HG03045 (cell line): ENCODE data around the gene NUP210.
"Not testable (repeated sequence)": the region's sequence is repeated elsewhere in the genome, so short reads cannot be mapped to it uniquely, and the experiment has no call there.

ENCODE experiments used
- ATAC-seq: cut with Tn5 transposase; IDR thresholded peaks from one replicate; pipeline ENCODE4 v1.9.1; 2021; ENCODE audit warnings: mild to moderate bottlenecking, moderate library complexity; ENCODE audit not compliant: unreplicated experiment

NUP210 gene

DNA sequence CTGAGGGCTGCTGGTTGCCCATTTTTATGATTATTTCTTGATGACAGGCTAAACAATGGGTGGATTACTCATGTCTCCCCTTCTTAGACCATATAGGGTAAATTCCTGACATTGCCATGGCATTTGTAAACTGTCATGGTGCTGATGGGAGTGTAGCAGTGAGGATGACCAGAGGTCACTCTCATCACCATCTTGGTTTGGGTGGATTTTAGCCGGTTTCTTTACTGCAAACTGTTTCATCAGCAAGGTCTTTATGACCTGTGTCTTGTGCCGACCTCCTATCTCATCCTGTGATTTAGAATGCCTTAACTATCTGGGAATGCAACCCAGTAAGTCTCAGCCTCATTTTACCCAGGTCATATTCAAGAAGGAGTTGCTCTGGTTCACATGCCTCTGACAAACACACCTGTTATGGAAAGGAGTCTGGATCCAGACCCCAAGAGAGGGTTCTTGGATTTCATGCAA is 10.3 kb upstream of the NUP210 start:
- ATAC-seq: not testable (repeated sequence)

DNA sequence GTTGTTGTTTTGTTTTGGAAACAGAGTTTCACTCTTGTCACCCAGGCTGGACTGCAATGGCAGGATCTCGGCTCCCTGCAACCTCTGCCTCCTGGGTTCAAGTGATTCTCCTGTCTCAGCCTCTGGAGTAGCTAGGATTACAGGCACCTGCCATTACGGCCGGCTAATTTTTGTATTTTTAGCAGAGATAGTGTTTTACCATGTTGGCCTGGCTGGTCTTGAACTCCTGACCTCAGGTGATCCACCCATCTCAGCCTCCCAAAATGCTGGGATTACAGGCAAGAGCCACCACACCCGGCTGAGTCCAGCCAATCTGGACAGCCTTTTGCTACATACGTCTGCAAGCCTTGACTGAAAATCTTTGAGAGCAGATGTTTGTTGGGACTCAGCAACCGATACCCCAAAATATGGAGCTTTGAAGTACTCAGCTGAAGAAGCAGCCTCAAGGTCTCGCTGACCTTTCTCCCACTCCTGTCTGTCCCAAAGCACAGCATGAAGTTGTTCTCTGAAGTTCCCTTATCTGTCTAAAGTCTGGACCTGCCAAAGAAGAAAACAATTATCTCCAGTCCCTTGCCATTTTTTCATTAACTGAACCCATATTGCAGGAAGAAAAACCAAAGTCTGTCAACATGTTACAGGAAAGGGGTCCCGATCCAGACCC is 9.6 kb upstream of the NUP210 start:
- ATAC-seq: no peak

DNA sequence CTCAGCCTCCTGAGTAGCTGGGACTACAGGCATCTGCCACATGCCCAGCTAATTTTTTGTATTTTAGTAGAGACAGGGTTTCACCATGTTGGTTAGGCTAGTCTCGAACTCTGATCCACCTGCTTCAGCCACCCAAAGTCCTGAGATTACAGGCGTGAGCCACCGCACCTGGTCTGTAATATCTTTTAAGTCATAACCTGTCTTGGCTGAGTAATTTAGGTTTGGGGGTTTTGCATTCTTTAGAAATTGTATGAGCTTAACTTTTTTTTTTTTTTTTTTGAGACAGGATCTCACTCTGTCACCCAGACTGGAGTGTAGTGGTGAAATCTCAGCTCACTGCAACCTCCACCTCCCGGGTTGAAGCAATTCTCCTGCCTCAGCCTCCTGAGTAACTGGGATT is 8.6 kb upstream of the NUP210 start:
- ATAC-seq: not testable (repeated sequence)

DNA sequence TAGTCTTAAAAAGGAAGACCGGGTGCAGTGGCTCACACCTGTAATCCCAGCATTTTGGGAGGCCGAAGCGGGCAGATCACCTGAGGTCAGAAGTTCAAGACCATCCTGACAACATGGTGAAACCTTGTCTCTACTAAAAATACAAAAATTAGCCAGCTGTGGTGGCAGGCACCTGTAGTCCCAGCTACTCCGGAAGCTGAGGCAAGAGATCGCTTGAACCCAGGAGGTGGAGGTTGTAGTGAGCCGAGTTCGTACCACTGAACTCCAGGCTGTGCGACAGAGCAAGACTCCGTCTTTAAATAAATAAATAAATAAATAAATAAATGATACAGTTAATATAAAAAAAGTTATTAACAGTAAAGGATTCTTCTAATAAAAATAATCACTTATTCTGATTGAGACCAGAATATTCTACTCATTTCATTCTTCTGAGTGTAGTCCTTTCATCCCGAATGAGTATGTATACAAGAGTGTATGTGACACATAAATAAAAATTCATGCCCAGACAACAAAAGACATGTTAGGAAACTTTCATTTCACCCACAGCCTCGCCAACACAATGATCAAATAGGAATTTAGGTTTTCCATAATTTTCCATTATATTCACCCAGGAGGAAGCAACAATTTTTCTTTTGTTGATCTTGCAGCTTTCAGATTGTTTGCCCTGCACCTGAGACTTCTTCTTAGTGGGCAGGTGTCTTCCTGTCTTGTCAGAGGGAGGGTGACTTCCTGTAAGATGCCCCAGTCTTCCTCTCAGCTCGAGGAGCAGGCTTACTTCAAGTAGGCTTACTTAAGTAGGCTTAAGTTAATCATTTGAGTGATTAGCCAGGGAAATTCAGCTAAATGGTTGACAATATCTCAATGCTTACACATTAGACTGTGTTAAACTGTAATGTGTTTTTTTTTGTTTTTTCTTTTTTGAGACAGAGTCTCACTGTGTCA is 7.8 kb upstream of the NUP210 start:
- no peak for ATAC-seq

DNA sequence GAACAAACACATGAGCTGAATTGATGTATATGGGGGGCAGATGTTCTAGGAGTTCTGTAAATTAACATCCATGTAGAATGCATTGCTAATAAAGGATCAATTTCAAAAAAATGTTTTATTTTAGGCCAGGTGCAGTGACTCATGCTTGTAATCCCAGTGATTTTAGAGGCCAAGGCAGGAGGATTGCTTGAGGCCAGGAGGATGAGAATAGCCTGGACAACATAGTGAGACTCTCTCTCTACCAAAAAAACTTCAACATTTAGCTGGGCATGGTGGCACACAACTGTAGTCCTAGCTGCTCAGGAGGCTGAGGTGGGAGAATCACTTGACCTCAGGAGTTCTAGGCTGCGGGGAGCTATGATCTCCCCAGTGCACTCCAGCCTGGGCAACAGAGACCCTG is 6.5 kb upstream of the NUP210 start:
- no peak for ATAC-seq

DNA sequence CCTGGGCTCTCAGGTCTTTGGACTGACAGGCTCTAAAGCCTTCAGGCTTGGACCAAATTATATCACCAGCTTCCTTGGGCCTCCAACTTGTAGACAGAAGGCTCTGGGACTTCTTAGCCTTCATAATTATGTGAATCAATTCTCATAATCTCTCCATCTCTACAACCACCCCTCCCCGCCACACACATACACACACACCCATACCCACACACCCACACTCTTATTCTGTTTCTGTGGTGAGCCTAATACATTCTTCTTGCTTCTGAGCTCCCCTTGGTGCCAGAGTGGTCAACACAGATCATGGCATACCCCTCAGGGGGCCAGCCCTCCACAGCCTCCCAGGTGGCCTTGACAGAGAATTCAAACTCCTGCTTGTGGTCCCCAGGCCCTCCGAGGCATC is 5.6 kb upstream of the NUP210 start:
- ATAC-seq: no peak

DNA sequence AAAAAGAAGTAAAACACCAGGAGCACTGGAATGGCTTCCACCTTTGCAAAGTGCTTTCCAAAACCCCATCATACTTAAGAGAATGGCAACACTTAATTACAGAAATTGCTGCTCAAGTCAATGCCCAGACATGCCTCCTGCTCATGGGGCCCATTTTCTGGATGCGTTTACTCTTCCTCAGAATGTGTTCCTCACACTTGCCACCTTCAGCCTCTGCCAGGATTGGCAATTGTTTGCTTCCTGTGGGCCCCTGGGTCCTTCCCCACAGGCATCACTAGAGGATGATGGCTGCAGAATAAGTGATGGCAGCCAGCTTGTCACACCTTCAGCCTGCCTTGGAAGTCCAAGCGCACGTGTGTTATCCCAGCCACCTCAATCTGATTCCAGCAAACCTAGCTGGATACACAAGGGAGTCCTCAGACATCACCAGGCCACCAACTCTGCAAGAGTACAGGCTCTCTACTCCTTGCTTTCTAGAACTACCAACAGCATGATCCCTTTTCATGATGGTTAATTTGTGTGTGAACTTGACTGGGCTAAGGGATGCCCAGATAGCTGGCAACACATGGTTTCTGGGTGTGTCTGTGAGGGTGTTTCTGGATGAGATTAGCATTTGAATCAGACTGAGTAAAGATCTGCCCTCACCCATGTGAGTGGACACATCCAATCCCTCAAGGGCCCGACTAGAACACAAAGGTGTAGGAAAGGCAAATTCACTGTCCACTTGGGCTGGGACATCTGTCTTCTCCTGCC is 4.9 kb upstream of the NUP210 start:
- no peak for ATAC-seq

DNA sequence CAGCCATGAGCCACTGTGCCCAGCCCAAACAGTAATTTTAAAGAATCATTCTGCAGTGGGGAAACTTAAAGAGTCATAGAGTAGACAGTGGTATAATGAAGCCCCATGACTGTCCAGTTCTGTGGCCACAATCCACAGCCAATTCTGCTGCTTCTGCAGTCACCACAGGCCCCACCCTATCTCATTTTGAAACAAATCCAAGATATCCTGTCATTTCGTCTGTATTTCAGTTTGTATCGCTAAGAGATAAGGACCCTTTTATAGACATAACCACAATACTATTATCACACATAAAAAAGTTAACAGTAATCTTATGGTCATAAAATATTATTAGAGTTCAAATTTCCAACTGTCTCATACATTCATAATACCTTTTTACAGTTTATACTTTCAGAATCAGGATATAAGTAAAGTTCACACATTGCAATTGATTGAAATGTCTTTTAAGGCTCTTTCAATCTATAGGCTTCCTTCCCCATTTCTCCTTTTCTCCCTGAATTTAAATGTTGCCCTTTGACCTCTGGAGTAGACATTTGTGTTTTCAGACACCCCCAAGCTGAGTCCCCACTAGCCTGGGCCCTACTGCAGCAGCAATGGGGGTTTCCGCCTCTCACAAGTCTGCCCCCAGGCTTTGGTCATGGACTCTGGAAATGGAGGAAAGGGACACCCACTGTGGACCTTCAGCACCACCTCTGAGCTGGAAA is 4.2 kb upstream of the NUP210 start:
- no peak for ATAC-seq

DNA sequence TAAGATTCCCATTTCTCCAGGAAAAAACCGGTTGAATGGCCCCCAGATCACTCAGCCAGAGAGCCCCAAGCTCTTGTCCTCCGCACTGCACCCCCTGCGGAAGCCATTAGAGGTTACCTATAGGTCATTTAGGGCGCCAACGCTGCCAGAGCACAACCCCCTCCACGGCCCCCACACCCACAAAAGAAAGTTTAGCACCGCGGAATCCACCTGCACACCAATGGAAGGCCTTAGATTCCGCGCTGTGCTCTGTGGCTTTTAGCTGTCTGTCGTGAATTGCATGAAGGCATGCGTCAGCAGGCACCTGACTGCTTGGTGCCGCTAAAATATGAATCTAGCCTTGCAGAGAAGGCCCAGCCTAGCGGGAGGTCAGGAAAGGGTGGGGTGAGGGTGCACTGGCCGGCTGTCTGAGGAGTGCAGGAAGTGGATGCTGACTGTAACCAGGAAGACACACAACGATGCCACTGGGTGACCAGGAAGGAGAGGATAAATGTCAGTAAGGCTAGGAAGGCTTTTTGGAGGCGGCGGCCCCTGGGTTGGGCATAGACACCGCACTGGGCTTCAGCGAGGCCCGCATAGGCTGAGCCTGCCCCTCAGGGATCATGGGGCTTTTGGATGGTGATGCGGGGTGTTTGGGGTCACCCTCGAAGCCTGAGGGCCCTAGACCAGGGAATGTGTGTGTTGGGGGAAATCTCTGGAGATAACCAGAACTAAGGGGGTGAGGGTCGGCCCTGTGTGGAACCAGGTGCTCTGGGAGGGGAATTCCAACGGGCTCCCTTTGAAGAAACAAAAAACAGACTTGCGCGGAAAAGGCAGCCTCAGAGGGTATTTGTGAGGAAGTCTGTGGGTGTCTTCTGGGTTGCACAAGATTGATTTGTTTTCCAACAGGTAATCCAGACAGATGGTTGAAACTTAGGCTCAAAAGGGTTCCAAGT is 976 bp upstream of the NUP210 start:
- peak; percentile 30 for ATAC-seq

DNA sequence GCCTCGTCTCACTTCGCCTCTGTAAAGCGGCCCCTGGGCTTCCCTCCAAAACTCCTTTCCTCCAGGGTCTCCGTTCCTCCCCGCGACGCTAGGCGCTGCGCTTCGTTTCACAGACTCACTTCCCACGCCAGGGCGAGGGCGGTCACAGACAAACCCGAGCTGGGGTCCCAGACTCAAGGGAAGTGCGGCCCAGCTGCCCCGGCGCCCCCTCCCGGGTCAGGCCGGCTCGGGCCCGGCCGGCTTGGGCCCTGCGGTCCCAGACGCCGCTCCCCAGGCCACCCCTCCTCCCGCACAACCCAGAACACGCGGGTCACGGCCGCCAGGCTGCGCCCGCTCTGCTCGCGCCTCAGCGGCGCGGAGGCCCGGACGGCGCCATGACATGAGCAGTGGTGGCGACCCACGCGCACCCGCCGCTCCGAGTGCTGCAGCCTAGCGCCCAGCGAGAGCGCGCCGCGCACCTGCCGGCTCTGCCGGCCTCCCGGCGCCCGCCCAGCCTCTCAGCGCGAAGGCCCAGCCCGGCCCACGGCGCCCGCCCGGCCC is 547 bp downstream of the NUP210 start:
- ATAC-seq: peak; percentile 44

DNA sequence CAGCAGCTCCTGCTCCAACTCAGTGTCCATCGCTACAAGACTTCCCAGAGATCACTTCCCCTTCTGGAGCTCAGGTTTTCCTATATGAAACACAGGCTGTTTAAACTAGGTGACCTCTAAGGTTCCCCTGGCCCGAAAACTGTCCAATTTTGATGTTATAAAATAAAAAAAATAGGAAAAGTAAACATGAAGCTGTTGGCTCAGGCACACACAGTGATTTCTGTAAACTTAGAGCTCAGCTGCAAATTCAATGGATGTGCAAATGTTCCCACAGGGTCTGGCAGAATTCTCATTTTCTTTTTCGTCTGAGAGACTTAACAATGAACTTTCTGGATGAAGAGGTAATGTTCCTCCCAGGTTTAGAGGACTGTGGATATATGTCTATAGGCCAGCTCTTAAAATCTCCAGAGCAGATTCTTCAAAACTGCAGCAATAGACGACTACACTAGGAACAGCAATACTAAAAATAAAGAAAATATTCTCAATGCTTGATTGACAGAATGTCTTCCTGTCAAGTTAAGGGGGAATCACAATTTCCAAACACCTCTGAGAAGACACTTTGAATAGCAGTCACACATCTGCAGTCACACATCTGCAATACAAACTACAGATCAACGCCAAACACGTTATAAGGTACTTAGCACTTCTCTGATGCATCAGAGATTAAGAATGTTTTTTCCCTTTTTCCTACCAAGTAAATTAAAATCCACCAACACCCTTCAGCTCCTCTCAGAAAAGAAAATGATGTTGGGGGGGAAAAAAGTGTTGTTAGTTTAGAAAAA is 2.8 kb downstream of the NUP210 start:
- no peak for ATAC-seq

DNA sequence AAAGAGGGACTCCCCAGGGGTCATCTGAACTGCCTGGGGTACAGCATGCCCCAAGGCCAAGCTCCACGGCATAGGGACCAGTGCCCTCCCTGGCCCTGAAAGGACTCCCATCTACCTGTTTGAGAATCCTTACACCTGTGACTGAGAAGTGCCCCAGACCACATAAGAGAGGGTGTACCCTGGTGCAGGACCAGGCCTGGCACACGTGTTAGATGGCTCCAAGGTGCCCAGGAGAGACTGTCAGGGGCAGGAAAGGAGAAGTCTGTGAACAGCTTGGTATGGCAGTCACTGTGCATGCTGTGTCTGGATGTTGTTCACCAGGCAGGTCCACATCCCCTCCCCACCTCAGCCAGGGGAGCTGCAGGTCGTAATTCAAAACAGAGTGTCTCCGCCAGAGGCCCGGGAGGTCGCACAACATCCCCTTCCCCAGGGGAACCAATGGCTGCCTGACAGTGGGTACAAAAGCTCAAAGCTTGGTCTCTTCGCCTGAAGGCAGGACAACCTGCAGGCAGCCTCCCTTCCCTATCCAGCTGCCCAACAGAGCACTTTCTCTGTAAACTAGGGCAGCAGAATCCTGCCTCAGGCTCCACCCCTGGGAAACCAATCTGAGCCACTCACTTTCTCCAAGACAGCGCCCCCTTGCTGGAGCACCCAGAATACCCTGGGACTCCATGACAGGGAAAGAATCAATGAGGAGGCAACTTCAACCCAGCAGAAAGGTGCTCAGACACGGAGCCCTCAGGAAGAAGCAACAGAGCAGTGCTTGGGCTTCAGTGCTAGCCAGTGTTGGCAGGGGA is 3.9 kb downstream of the NUP210 start:
- ATAC-seq: no peak

DNA sequence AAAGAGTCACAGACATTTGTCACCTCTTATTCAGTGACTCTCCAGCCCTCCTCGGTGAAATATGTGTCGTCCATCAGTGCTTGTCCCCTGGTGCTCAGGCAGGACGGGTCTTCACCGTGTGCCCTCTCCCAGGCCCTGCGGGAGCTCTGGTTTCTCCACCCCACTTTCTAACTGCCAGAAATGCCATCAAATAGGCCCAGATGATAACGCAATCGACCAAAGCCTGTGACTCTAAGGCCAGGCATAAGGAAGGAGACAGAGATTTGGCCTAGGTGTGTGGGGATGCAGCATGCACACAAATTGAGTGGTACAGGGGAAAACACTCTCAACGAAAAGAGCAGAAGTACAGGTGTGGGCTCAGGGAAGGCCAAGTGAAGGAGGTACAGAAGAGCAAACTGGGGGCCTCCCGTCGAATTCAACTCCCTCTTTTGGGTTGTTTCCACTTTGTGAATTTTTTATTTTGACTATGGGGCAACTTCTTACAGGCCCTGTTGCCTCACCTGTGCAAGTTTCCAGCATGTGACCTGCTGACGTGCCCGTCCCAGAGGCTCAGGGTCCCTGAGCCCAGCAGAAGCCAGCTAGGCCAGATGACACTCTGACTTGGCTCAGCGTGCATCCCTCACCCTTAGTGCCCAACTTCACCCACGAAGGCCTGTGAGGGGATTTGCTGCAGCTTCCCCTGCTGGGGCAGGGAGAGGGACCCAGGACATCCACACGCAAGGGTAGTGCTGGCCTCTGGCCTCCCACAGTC is 4.7 kb downstream of the NUP210 start:
- no peak for ATAC-seq

DNA sequence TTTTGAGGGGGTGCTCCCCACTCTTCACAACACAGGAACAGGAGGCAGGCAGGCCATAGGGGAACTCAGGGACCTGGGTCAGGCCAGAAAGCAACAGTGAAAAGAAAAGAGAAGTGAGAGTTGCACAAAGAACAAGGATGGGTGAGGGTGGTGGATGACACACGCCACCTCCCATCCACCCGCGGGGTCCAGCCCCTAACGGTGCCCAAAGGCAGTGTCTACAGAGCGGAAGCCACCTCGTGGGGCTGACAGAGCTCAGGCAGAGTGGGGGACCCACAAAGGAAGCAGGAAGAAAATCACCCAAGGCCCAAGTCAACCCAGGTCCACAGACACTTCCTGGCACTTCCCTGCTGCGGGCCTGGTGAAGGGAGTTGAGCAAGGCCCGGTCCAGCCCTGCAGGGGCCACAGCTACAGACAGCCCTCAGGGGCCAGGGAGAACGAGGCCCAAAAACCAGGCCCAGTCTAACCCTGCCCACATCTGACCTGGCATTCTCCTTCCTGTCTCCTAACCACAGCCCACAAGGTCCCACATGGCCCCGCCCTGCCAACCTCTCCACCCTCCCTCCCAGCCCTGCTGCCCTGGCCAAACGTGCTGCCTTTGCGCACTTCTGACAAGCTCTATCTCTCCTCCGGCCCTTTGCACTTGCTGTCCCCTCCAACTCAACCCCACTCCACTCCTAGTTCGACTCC is 5.9 kb downstream of the NUP210 start:
- ATAC-seq: peak; percentile 90

DNA sequence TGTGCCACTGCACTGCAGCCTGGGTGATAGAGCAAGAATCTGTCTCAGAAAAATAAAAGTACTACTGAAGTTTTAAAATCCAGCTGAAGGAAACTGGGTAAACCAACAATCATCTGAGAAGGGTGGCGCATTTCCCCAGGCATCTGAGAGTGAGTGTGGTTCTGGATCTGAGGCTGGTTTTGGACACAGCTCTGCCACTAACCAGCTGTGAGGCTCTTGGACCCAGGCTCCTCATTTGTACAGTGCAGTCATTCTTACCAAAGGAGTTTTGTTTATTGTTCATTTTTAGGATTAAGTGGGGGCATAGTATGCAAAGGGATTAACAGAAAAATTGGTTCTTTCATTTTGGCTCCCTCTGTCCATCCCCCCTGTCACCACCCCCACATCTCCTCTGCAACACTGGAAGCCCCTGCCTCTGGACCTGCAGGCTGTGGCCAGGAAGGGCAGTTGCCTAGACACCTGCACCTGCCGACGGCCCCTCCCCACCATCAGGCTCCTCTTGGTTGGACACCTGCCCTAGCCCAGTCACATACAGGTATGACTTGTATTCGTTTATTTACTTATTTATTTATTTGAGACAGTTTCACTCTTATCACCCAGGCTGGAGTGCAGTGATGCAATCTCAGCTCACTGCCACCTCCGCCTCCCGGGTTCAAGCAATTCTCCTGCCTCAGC is 8.8 kb downstream of the NUP210 start:
- ATAC-seq: no peak

DNA sequence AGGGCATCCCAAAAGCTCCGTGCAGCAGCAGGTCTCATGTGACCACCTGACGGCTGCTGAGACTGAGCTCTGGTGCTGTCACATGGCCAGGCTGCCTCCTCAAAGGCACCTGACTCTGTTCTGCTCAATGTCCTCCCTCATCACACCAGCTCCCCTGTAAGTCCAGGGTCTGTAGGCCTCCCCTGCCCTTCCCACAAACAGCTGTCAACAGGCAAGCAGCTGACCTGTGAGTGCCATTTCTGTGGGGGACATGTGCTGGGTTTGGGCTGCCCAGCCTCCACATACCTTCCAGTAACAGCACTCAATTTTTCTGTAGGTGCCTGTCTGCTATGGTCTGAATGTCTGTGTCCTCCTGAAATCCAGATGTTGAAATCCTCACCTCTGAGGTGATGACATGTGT is 11.2 kb downstream of the NUP210 start:
- no peak for ATAC-seq
